ENCODE measurements around the gene CD300E. TPM values are rescaled to one million over a fixed set of nuclear protein-coding genes. Genes with fewer than 3 reads are reported as not detected.
A peak's percentile ranks its signal among the peaks of the same experiment; 100 is the strongest.

CD300E gene
- total RNA-seq, result 1 to 10 TPM in 1 of 6 donors, under 1 TPM in 4, not detected in 1; 0.14 to 1.3 (median 0.16) TPM
- polyA plus RNA-seq, result under 1 TPM; 0.27 to 0.31 TPM

- WGBS, 2 donors, result 43 to 56% methylated on average over 5 of the region's 5 CpGs
- peak in 2 of 4 donors; percentile 50 to 60 for ATAC-seq
Observed at GRCh38 chr17:74623693-74624093, at the start of gene CD300E. Gene CD300E, minus strand, starts transcription at chr17:74623738. Its CDS starts 117 bp downstream, at chr17:74623621.

GRCh38 chr17:74671031-74671771 lies 47.7 kb upstream of the CD300E start:
- WGBS, 2 donors, result 11 to 12% methylated on average over 49 to 57 of the region's 57 CpGs

More at GRCh38 chr17:74623693-74624093, at the start of gene CD300E:
- H3K27me3 ChIP-seq, result no peaks in the 10 kb centered on the region
- H3K4me1 ChIP-seq, result no peaks in the 10 kb centered on the region
- no peak for TF ChIP-seq CTCF (IDR thresholded peaks at IDR 0.05)
- no peak for FAIRE-seq
- H3K27ac ChIP-seq, result no peak within 1 kb of the TSS
- H3K4me3 ChIP-seq, result no peak within 1 kb of the TSS
- no peaks in the 10 kb centered on the region for H3K9me3 ChIP-seq
- no peak for DNase-seq
- no peaks in the 10 kb centered on the region for H3K36me3 ChIP-seq
- intact Hi-C loops (cut with DNase I), result no loop called here

GRCh38 chr17:74670329-74670728 lies 46.8 kb upstream of the CD300E start:
- intact Hi-C loops (cut with DNase I), result no loop called here
- no peak for FAIRE-seq
- no peak overlapping the region for H3K4me3 ChIP-seq
- no peaks in the 10 kb centered on the region for H3K36me3 ChIP-seq
- H3K4me1 ChIP-seq, result no peaks in the 10 kb centered on the region
- no peaks in the 10 kb centered on the region for H3K9me3 ChIP-seq
- no peak for ATAC-seq
- H3K27me3 ChIP-seq, result peaks cover 0 to 32% (median 0%) of the 10 kb centered on the region in 4 donors
- 62 to 68% methylated on average over 6 of the region's 6 CpGs for WGBS, 2 donors
- TF ChIP-seq CTCF (IDR thresholded peaks at IDR 0.05), result no peak
- DNase-seq, result no peak
- H3K27ac ChIP-seq, result no peak overlapping the region

More at GRCh38 chr17:74671031-74671771, 47.7 kb upstream of the CD300E start:
- ATAC-seq, result peak; percentile 68 to 99 (median 87)
- intact Hi-C loops (cut with DNase I), result no loop called here
- TF ChIP-seq CTCF (IDR thresholded peaks at IDR 0.05), result no peak
- H3K27me3 ChIP-seq, result peaks cover 0 to 23% (median 0%) of the 10 kb centered on the region in 4 donors
- H3K4me1 ChIP-seq, result no peaks in the 10 kb centered on the region
- H3K27ac ChIP-seq, result no peak overlapping the region
- no peaks in the 10 kb centered on the region for H3K9me3 ChIP-seq
- no peak overlapping the region for H3K4me3 ChIP-seq
- H3K36me3 ChIP-seq, result no peaks in the 10 kb centered on the region
- no peak for FAIRE-seq
- peak; percentile 51 to 83 (median 68) for DNase-seq

- H3K36me3 ChIP-seq, result no peaks in the 10 kb centered on the region
- intact Hi-C loops (cut with DNase I), result no loop called here
- no peaks in the 10 kb centered on the region for H3K9me3 ChIP-seq
- WGBS, 2 donors, result 90 to 91% methylated on average over 3 of the region's 3 CpGs
- TF ChIP-seq CTCF (IDR thresholded peaks at IDR 0.05), result no peak
- FAIRE-seq, result no peak
- no peak overlapping the region for H3K27ac ChIP-seq
- H3K4me1 ChIP-seq, result no peaks in the 10 kb centered on the region
- DNase-seq, result no peak
- H3K4me3 ChIP-seq, result no peak overlapping the region
- H3K27me3 ChIP-seq, result peaks cover 0 to 25% (median 2%) of the 10 kb centered on the region in 4 donors
- ATAC-seq, result no peak
Observed at GRCh38 chr17:74663561-74663960, 40.0 kb upstream of the CD300E start.

- intact Hi-C loops (cut with DNase I), result loop anchor here in 1 of 3 donors (10.0 kb wide), 1 partner anchor 205 kb away; no protein-coding TSS in a partner anchor
- WGBS, 2 donors, result 38 to 56% methylated on average over 4 of the region's 4 CpGs
- FAIRE-seq (no peak), DNase-seq (no peak), ATAC-seq (no peak)
- Histone ChIP-seq H3K4me1 (no peaks in the 10 kb centered on the region), H3K4me3 (no peak overlapping the region), H3K27me3 (peaks cover 0 to 4% (median 0%) of the 10 kb centered on the region in 4 donors), H3K27ac (no peak overlapping the region), H3K36me3 (no peaks in the 10 kb centered on the region), H3K9me3 (no peaks in the 10 kb centered on the region)
- TF ChIP-seq CTCF (IDR thresholded peaks at IDR 0.05), result no peak
Observed at GRCh38 chr17:74659889-74660288, 36.4 kb upstream of the CD300E start.

Data from pancreas (tissue), 10 donors.